Trophoblast cell (in vitro differentiated cells and primary cell): Measurements from ENCODE around the gene MAN1C1.
A peak's percentile ranks its signal among the peaks of the same experiment; 100 is the strongest.

ENCODE experiments used
- DNase-seq, 2 donors: peaks; one replicate each; pipeline ENCODE4 v3.0.0-alpha.2; 2016
- H2AFZ ChIP-seq: 2 replicates; pipeline ENCODE4 v1.6.1; 2013; ENCODE audit warnings: low read length, moderate library complexity, mild to moderate bottlenecking; ENCODE audit not compliant: insufficient read depth, poor library complexity
- H2AK5ac ChIP-seq: 2 replicates; pipeline ENCODE4 v1.6.1; 2013; ENCODE audit warnings: mild to moderate bottlenecking, low read length
- H2BK120ac ChIP-seq: 2 replicates; pipeline ENCODE4 v1.6.1; 2013; ENCODE audit warnings: low read length, mild to moderate bottlenecking, moderate library complexity; ENCODE audit not compliant: insufficient read depth, poor library complexity
- H2BK12ac ChIP-seq: 2 replicates; pipeline ENCODE4 v1.6.1; 2013; ENCODE audit warnings: mild to moderate bottlenecking, low read length, moderate library complexity
- H2BK5ac ChIP-seq: 2 replicates; pipeline ENCODE4 v1.6.1; 2013; ENCODE audit warnings: low read length, low read depth, moderate library complexity, mild to moderate bottlenecking; ENCODE audit not compliant: poor library complexity
- H3K14ac ChIP-seq: 2 replicates; pipeline ENCODE4 v1.6.1; 2013; ENCODE audit warnings: mild to moderate bottlenecking, low read length
- H3K18ac ChIP-seq: 2 replicates; pipeline ENCODE4 v1.6.1; 2013; ENCODE audit warnings: mild to moderate bottlenecking, low read length
- H3K23ac ChIP-seq: 2 replicates; pipeline ENCODE4 v1.6.1; 2013; ENCODE audit warnings: low read length
- H3K27ac ChIP-seq: 2 replicates; pipeline ENCODE4 v1.5.1; 2013; ENCODE audit warnings: low read depth, mild to moderate bottlenecking, inconsistent platforms, low read length, moderate library complexity
- H3K27me3 ChIP-seq: 2 replicates; pipeline ENCODE4 v1.6.1; 2013; ENCODE audit warnings: inconsistent platforms, mild to moderate bottlenecking, low read length, moderate library complexity; ENCODE audit not compliant: insufficient read depth
- H3K36me3 ChIP-seq, 2 experiments: 1 replicate in 1 of 2; 2 replicates in 1 of 2; pipeline ENCODE4 v1.6.1; 2013; ENCODE audit warnings: low read length in 2 of 2, mild to moderate bottlenecking in 2 of 2, moderate library complexity in 1 of 2; ENCODE audit not compliant: insufficient read depth in 2 of 2, control insufficient read depth in 1 of 2
- H3K4ac ChIP-seq: 2 replicates; pipeline ENCODE4 v1.6.1; 2013; ENCODE audit warnings: low read depth, mild to moderate bottlenecking, low read length, moderate library complexity
- H3K4me1 ChIP-seq, 2 experiments: 1 replicate in 1 of 2; 2 replicates in 1 of 2; pipeline ENCODE4 v1.6.1; 2013; ENCODE audit warnings: low read length in 2 of 2, mild to moderate bottlenecking in 2 of 2, moderate library complexity in 1 of 2; ENCODE audit not compliant: insufficient read depth in 2 of 2, control insufficient read depth in 1 of 2
- H3K4me2 ChIP-seq: 2 replicates; pipeline ENCODE4 v1.6.1; 2013; ENCODE audit warnings: inconsistent platforms, mild to moderate bottlenecking, low read length, moderate library complexity
- H3K4me3 ChIP-seq: 2 replicates; pipeline ENCODE4 v1.5.1; 2013; ENCODE audit warnings: mild to moderate bottlenecking, low read depth, low read length, inconsistent platforms
- H3K79me1 ChIP-seq: one replicate; pipeline ENCODE4 v1.6.1; 2013; ENCODE audit warnings: low read length
- H3K79me2 ChIP-seq: 2 replicates; pipeline ENCODE4 v1.6.1; 2013; ENCODE audit warnings: low read length, mild to moderate bottlenecking; ENCODE audit not compliant: control insufficient read depth, insufficient read depth, poor library complexity
- H3K9ac ChIP-seq: 2 replicates; pipeline ENCODE4 v1.6.1; 2013; ENCODE audit warnings: mild to moderate bottlenecking, low read length
- H3K9me3 ChIP-seq: 2 replicates; pipeline ENCODE4 v1.6.1; 2013; ENCODE audit warnings: low read depth, mild to moderate bottlenecking, control low read depth, inconsistent platforms, low read length; ENCODE audit not compliant: insufficient read depth
- H4K12ac ChIP-seq: 2 replicates; pipeline ENCODE4 v1.6.1; 2013; ENCODE audit warnings: low read depth, mild to moderate bottlenecking, low read length, moderate library complexity
- H4K8ac ChIP-seq: 2 replicates; pipeline ENCODE4 v1.6.1; 2013; ENCODE audit warnings: low read depth, mild to moderate bottlenecking, low read length, moderate library complexity
- H4K91ac ChIP-seq: one replicate; pipeline ENCODE4 v1.6.1; 2013; ENCODE audit warnings: low read depth, mild to moderate bottlenecking, low read length, moderate library complexity
- WGBS: extraction: QIAGEN DNeasy Blood & Tissue Kit; methylation state at CpG from one replicate; pipeline ENCODE4 v1.1.7; 2013; ENCODE audit warnings: missing lambda C conversion rate; ENCODE audit not compliant: insufficient read length, insufficient coverage; ENCODE audit errors: extremely low coverage; 5-methylcytosine and 5-hydroxymethylcytosine counted together

The MAN1C1 gene

DNA sequence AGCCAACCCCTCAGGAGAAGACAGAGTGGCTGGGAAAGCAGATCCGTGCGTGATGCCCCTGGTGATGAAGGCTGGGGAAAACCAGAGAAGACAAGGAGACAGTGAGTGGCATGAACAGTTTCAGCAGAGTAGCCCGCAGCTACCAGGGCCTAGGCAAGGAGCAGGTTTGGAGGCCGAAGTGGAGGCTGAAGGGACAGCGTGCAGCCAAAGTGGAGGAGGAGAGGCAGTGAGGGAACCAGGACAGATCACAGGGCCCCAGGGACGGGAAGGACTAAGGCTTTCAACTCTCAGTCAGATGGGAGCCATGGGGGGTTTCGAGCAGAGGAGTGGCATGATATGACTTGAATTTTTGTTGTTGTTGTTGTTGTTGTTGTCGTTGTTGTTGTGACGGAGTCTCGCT is 123.5 kb downstream of the MAN1C1 start:
- H3K79me2 ChIP-seq = no peaks in the 10 kb centered on the region
- no CpG with 5 or more reads among the region's 10 CpGs for WGBS
- H3K9ac ChIP-seq = no peak overlapping the region

GRCh38 chr1:25742316-25742715 is 125.7 kb downstream of the MAN1C1 start:
- Histone ChIP-seq H2AFZ (no peak overlapping the region), H3K36me3 (no peaks in the 10 kb centered on the region), H3K27ac (no peak overlapping the region), H3K4me1 (no peaks in the 10 kb centered on the region), H2BK120ac (no peak overlapping the region), H3K4ac (no peak overlapping the region), H4K8ac (no peak overlapping the region), H3K9me3 (no peaks in the 10 kb centered on the region), H3K79me1 (no peaks in the 10 kb centered on the region), H2BK12ac (no peak overlapping the region), H3K4me3 (no peak overlapping the region), H2AK5ac (no peak overlapping the region), H3K23ac (no peak overlapping the region), H4K91ac (no peak overlapping the region), H3K79me2 (no peaks in the 10 kb centered on the region), H3K14ac (no peak overlapping the region), H3K27me3 (no peaks in the 10 kb centered on the region), H3K18ac (no peak overlapping the region), H3K9ac (no peak overlapping the region), H2BK5ac (no peak overlapping the region), H3K4me2 (no peak overlapping the region), H4K12ac (no peak overlapping the region)
- WGBS = no CpG with 5 or more reads among the region's 7 CpGs
- DNase-seq = no peak

More for the DNA sequence above, 123.5 kb downstream of the MAN1C1 start:
- H3K4me1 ChIP-seq = no peaks in the 10 kb centered on the region
- H3K9me3 ChIP-seq = no peaks in the 10 kb centered on the region
- no peak overlapping the region for H4K91ac ChIP-seq
- H3K27me3 ChIP-seq = no peaks in the 10 kb centered on the region
- H4K8ac ChIP-seq = no peak overlapping the region
- H3K4me3 ChIP-seq = no peak overlapping the region
- no peak overlapping the region for H3K23ac ChIP-seq
- H2BK5ac ChIP-seq = no peak overlapping the region
- H3K18ac ChIP-seq = no peak overlapping the region
- no peak overlapping the region for H2BK12ac ChIP-seq
- H2AFZ ChIP-seq = no peak overlapping the region
- H3K36me3 ChIP-seq = no peaks in the 10 kb centered on the region
- no peaks in the 10 kb centered on the region for H3K79me1 ChIP-seq
- H3K14ac ChIP-seq = no peak overlapping the region
- no peak overlapping the region for H2AK5ac ChIP-seq
- no peak for DNase-seq
- no peak overlapping the region for H3K27ac ChIP-seq
- H3K4me2 ChIP-seq = no peak overlapping the region
- H3K4ac ChIP-seq = no peak overlapping the region
- no peak overlapping the region for H4K12ac ChIP-seq
- H2BK120ac ChIP-seq = no peak overlapping the region

GRCh38 chr1:25743164-25744139 is 126.9 kb downstream of the MAN1C1 start:
- H3K27me3 ChIP-seq = no peaks in the 10 kb centered on the region
- no peaks in the 10 kb centered on the region for H3K79me2 ChIP-seq
- H3K9ac ChIP-seq = no peak overlapping the region
- H4K91ac ChIP-seq = no peak overlapping the region
- no peak overlapping the region for H4K8ac ChIP-seq
- H3K9me3 ChIP-seq = no peaks in the 10 kb centered on the region
- no peak overlapping the region for H2AK5ac ChIP-seq
- H3K4me2 ChIP-seq = no peak overlapping the region
- H2BK12ac ChIP-seq = no peak overlapping the region
- no peak overlapping the region for H3K4me3 ChIP-seq
- H2BK120ac ChIP-seq = no peak overlapping the region
- no peak overlapping the region for H3K23ac ChIP-seq
- H3K27ac ChIP-seq = no peak overlapping the region
- DNase-seq = no peak
- no peak overlapping the region for H3K18ac ChIP-seq
- H3K4ac ChIP-seq = no peak overlapping the region
- no peaks in the 10 kb centered on the region for H3K36me3 ChIP-seq
- WGBS = no CpG with 5 or more reads among the region's 17 CpGs
- no peak overlapping the region for H2AFZ ChIP-seq
- no peak overlapping the region for H2BK5ac ChIP-seq
- H3K4me1 ChIP-seq = no peaks in the 10 kb centered on the region
- no peaks in the 10 kb centered on the region for H3K79me1 ChIP-seq
- H3K14ac ChIP-seq = no peak overlapping the region
- no peak overlapping the region for H4K12ac ChIP-seq

- Histone ChIP-seq H3K27ac (no peak overlapping the region), H3K9ac (no peak overlapping the region)
- WGBS = no CpG with 5 or more reads among the region's 8 CpGs
Measured at GRCh38 chr1:25744140-25744581, 127.6 kb downstream of the MAN1C1 start.

More at GRCh38 chr1:25744140-25744581, 127.6 kb downstream of the MAN1C1 start:
- Histone ChIP-seq H4K12ac (no peak overlapping the region), H2AFZ (peak overlapping the region; percentile 17), H3K4me2 (no peak overlapping the region), H3K36me3 (no peaks in the 10 kb centered on the region), H3K4ac (no peak overlapping the region), H2BK5ac (no peak overlapping the region), H3K79me2 (no peaks in the 10 kb centered on the region), H3K9me3 (no peaks in the 10 kb centered on the region), H3K4me3 (no peak overlapping the region), H4K91ac (no peak overlapping the region), H2AK5ac (no peak overlapping the region), H3K27me3 (no peaks in the 10 kb centered on the region), H3K4me1 (no peaks in the 10 kb centered on the region), H2BK120ac (no peak overlapping the region), H3K79me1 (no peaks in the 10 kb centered on the region), H3K18ac (no peak overlapping the region), H4K8ac (no peak overlapping the region), H3K14ac (no peak overlapping the region), H2BK12ac (no peak overlapping the region), H3K23ac (no peak overlapping the region)
- peak in 1 of 2 donors; percentile 48 for DNase-seq
